ENCODE results near the gene GALK1.
"Not testable (repeated sequence)": the region's sequence is repeated elsewhere in the genome, so short reads cannot be mapped to it uniquely, and the experiment has no call there.

The GALK1 gene

GRCh38 chr17:75783803-75784472 is 18.9 kb upstream of the GALK1 start:
- no peak for DNase-seq (ENCODE audit: low spot score)

- DNase-seq (ENCODE audit: low spot score): peak; percentile 56
These were observed 18.2 kb upstream of the GALK1 start for GRCh38 chr17:75783069-75783783.

- no peak for DNase-seq (ENCODE audit: low spot score)
These were observed 15.2 kb upstream of the GALK1 start for GRCh38 chr17:75779987-75780889.

- DNase-seq (ENCODE audit: low spot score): peak; percentile 99
These were observed 14.4 kb upstream of the GALK1 start for GRCh38 chr17:75779250-75779986.

GRCh38 chr17:75778861-75779249 is 13.9 kb upstream of the GALK1 start:
- no peak for DNase-seq (ENCODE audit: low spot score)

GRCh38 chr17:75778066-75778860 is 13.3 kb upstream of the GALK1 start:
- DNase-seq (ENCODE audit: low spot score): not testable (repeated sequence)

GRCh38 chr17:75777296-75777922 is 12.4 kb upstream of the GALK1 start:
- no peak for DNase-seq (ENCODE audit: low spot score)

GRCh38 chr17:75776386-75777295 is 11.6 kb upstream of the GALK1 start:
- no peak for DNase-seq (ENCODE audit: low spot score)

- no peak for DNase-seq (ENCODE audit: low spot score)
These were observed 10.1 kb upstream of the GALK1 start for GRCh38 chr17:75774991-75775668.

GRCh38 chr17:75774471-75774990 is 9.5 kb upstream of the GALK1 start:
- no peak for DNase-seq (ENCODE audit: low spot score)

GRCh38 chr17:75773808-75774470 is 8.9 kb upstream of the GALK1 start:
- DNase-seq (ENCODE audit: low spot score): no peak

GRCh38 chr17:75773121-75773807 is 8.3 kb upstream of the GALK1 start:
- no peak for DNase-seq (ENCODE audit: low spot score)

GRCh38 chr17:75771334-75772281 is 6.6 kb upstream of the GALK1 start:
- DNase-seq (ENCODE audit: low spot score): no peak

- no peak for DNase-seq (ENCODE audit: low spot score)
These were observed 4.5 kb upstream of the GALK1 start for GRCh38 chr17:75769536-75769935.

- DNase-seq (ENCODE audit: low spot score): no peak
These were observed 2.9 kb upstream of the GALK1 start for GRCh38 chr17:75767881-75768280.

GRCh38 chr17:75765981-75766380 is 989 bp upstream of the GALK1 start:
- no peak for DNase-seq (ENCODE audit: low spot score)

GRCh38 chr17:75764417-75764710 is 628 bp downstream of the GALK1 start:
- no peak for DNase-seq (ENCODE audit: low spot score)

Data from putamen (tissue), 1 donor.